D721Med (cell line): ENCODE measurements around the gene LRRC40.

Experiments used
- DNase-seq: peaks from one replicate; pipeline ENCODE4 v3.0.0; 2011; ENCODE audit warnings: low spot score; ENCODE audit not compliant: insufficient read length
- FAIRE-seq: peaks from 2 replicates; lab custom pipeline; 2011; peaks lifted over from hg19 to GRCh38; lab: Jason Lieb, UNC
- CTCF ChIP-seq: IDR thresholded peaks from 2 replicates; pipeline ENCODE4 v1.5.1; 2012; ENCODE audit warnings: mild to moderate bottlenecking, control low read depth; ENCODE audit not compliant: insufficient read depth; ENCODE audit errors: missing control alignments

The LRRC40 gene

GRCh38 chr1:70228670-70229069 lies 23.3 kb upstream of the LRRC40 start:
- FAIRE-seq (no peak), DNase-seq (no peak)
- TF ChIP-seq CTCF, result no peak

GRCh38 chr1:70227439-70227838 lies 22.1 kb upstream of the LRRC40 start:
- DNase-seq (no peak), FAIRE-seq (no peak)
- no peak for TF ChIP-seq CTCF

GRCh38 chr1:70224954-70225353 lies 19.6 kb upstream of the LRRC40 start:
- no peak for FAIRE-seq

GRCh38 chr1:70222716-70223235 lies 17.4 kb upstream of the LRRC40 start:
- no peak for TF ChIP-seq CTCF
- no peak for DNase-seq
- peak; percentile 44 for FAIRE-seq

More at GRCh38 chr1:70224954-70225353, 19.6 kb upstream of the LRRC40 start:
- DNase-seq, result no peak
- TF ChIP-seq CTCF, result no peak

- DNase-seq, result peak; percentile 51
- no peak for FAIRE-seq
- TF ChIP-seq CTCF, result no peak
Observed at GRCh38 chr1:70221238-70222121, 16.1 kb upstream of the LRRC40 start, which contains the start of gene SRSF11. TSS of gene SRSF11 (plus strand) at chr1:70221380. CDS start at chr1:70221637, 257 bp downstream.

- DNase-seq, result no peak
- TF ChIP-seq CTCF, result no peak
- no peak for FAIRE-seq
Observed at GRCh38 chr1:70220517-70221237, 15.3 kb upstream of the LRRC40 start.
